ENCODE measurements around the gene SFXN4.

- TF ChIP-seq POLR2A (IDR thresholded peaks at IDR 0.05; ENCODE audit: low read depth, low read length) (no peak), SPI1 (IDR thresholded peaks at IDR 0.05; ENCODE audit: low read depth, low read length) (no peak), POLR2AphosphoS5 (IDR thresholded peaks at IDR 0.05; ENCODE audit: low read depth, low read length) (no peak)
Observed at GRCh38 chr10:119159332-119159731, 6.2 kb downstream of the SFXN4 start.

Measured in GM12891 (cell line).